Common myeloid progenitor, CD34-positive (primary cell): ENCODE results near the gene AP4E1.
A peak's percentile ranks its signal among the peaks of the same experiment; 100 is the strongest.

Experiments used
- CTCF ChIA-PET: fragments of 350-600 bp; sonication (Branson Sonifier 250); formaldehyde crosslinking; loops from one replicate; lab custom pipeline; 2021; ENCODE audit warnings: antibody characterized with exemption; lab: Charles Lee
- POLR2A ChIA-PET: fragments of 350-600 bp; sonication (Branson Sonifier 250); formaldehyde crosslinking; loops from one replicate; lab custom pipeline; 2021; ENCODE audit warnings: antibody characterized with exemption; lab: Charles Lee
- DNase-seq, 3 donors: peaks; one replicate each; pipeline versions ENCODE4 v3.0.0 to v3.0.0-alpha.2; 2013
- H3K27ac ChIP-seq, 2 experiments: 1 replicate in 1 of 2; 2 replicates in 1 of 2; pipeline ENCODE4 v1.7.0; 2013; ENCODE audit warnings: inconsistent platforms in 2 of 2, low read length in 2 of 2, mild to moderate bottlenecking in 2 of 2, low read depth in 1 of 2, moderate library complexity in 1 of 2; ENCODE audit not compliant: severe bottlenecking in 2 of 2, insufficient read depth in 1 of 2, poor library complexity in 1 of 2
- H3K27me3 ChIP-seq, 5 experiments: replicated peaks in 2 of 5; 1 replicate in 3 of 5; 2 replicates in 2 of 5; pipeline versions ENCODE4 v1.6.1 to v1.7.0; 2013; ENCODE audit warnings: low read length in 4 of 5, mild to moderate bottlenecking in 2 of 5, moderate library complexity in 2 of 5, inconsistent platforms in 1 of 5; ENCODE audit not compliant: insufficient read depth in 5 of 5, control insufficient read depth in 4 of 5
- H3K36me3 ChIP-seq, 4 experiments: 1 replicate in 2 of 4; 2 replicates in 2 of 4; pipeline versions ENCODE4 v1.6.1 to v1.7.0; 2013; ENCODE audit warnings: low read length in 3 of 4, control low read depth in 1 of 4, mild to moderate bottlenecking in 1 of 4; ENCODE audit not compliant: control insufficient read depth in 4 of 4, insufficient read depth in 4 of 4
- H3K4me1 ChIP-seq, 4 experiments: 1 replicate in 3 of 4; 2 replicates in 1 of 4; pipeline versions ENCODE4 v1.6.1 to v1.7.1; 2013; ENCODE audit warnings: low read length in 3 of 4, mild to moderate bottlenecking in 3 of 4, control low read depth in 1 of 4, inconsistent platforms in 1 of 4, moderate library complexity in 1 of 4; ENCODE audit not compliant: control insufficient read depth in 4 of 4, insufficient read depth in 4 of 4; ENCODE audit errors: control extremely low read depth in 1 of 4
- H3K4me3 ChIP-seq, 7 experiments: 1 replicate in 4 of 7; 2 replicates in 3 of 7; pipeline versions ENCODE4 v1.5.1 to v1.7.0; 2013; ENCODE audit warnings: mild to moderate bottlenecking in 7 of 7, low read length in 6 of 7, moderate library complexity in 6 of 7, inconsistent platforms in 2 of 7, low read depth in 2 of 7, control low read depth in 1 of 7; ENCODE audit not compliant: insufficient read depth in 4 of 7, control insufficient read depth in 1 of 7; ENCODE audit errors: extremely low read depth in 1 of 7
- H3K9me3 ChIP-seq, 5 experiments: 1 replicate in 4 of 5; 2 replicates in 1 of 5; pipeline versions ENCODE4 v1.6.1 to v1.7.1; 2013; ENCODE audit warnings: low read length in 4 of 5, mild to moderate bottlenecking in 2 of 5, inconsistent platforms in 1 of 5, low read depth in 1 of 5, moderate library complexity in 1 of 5; ENCODE audit not compliant: control insufficient read depth in 4 of 5, insufficient read depth in 2 of 5; ENCODE audit errors: control extremely low read depth in 1 of 5
- WGBS: methylation state at CpG from one replicate; pipeline ENCODE4 v1.1.5; 2013; ENCODE audit not compliant: insufficient coverage; 5-methylcytosine and 5-hydroxymethylcytosine counted together

Gene AP4E1

DNA sequence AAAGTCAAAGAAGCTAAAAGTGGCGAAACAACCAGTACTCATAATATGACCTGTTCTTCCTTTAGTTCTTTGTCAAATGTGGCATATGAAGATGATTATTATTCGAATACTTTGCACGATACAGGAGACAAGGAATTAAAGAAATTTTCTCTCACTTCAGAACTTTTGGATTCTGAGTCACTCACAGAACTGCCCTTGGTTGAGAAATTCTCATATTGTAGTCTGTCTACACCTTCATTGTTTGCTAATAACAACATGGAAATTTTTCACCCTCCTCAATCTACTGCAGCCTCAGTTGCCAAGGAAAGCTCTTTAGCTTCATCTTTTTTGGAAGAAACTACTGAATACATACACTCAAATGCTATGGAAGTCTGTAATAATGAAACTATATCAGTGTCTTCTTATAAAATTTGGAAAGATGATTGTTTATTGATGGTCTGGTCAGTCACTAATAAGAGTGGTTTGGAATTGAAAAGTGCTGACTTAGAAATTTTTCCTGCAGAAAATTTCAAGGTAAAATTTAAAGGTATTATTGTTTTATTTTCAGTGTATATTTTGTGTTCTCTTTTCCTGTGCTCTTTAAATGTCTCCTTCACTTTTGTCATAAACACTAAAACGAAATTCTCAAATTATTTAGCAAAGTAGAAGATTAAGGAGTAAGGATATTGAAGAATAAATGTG, 89.0 kb downstream of the AP4E1 start:
- CTCF ChIA-PET, result no interaction called here
- no peak for DNase-seq
- Histone ChIP-seq H3K27ac (no peak overlapping the region), H3K4me1 (no peaks in the 10 kb centered on the region), H3K4me3 (no peak overlapping the region), H3K36me3 (peaks cover 11 to 20% (median 15%) of the 10 kb centered on the region in 4 experiments), H3K27me3 (no peaks in the 10 kb centered on the region), H3K9me3 (peaks cover 0 to 2% (median 0%) of the 10 kb centered on the region in 5 experiments)
- WGBS, result 100% methylated on average over 3 of the region's 4 CpGs
- POLR2A ChIA-PET, result no interaction called here

DNA sequence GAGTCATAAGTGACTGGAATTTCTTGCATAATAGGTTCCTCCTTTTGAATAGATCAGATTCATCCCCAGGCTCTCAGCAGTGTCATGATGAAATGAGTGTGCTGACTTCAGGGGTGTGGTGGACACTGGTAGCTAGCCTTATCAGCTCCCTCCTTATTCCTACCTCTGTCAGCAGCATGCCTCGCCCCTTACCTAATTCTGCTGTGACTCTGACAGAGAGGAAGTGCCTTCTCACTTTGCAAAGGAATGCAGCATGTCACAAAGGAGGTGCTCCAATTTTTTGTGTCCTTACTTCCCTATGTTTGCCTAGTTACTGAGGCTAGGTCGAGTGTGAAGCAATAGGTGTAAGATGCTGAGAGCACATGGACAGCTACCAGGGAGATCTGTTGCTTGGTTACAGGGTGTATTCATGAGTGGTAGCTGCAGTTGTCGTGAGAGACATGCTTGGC, 95.6 kb downstream of the AP4E1 start:
- H3K4me1 ChIP-seq, result no peaks in the 10 kb centered on the region
- ChIA-PET CTCF (no interaction called here), POLR2A (no interaction called here)
- no peak overlapping the region for H3K27ac ChIP-seq
- peaks cover 0 to 8% (median 0%) of the 10 kb centered on the region in 5 experiments for H3K9me3 ChIP-seq
- H3K27me3 ChIP-seq, result no peaks in the 10 kb centered on the region
- no peak overlapping the region for H3K4me3 ChIP-seq
- DNase-seq, result peak in 2 of 3 donors; percentile 18 to 48
- 89% methylated on average over 3 of the region's 3 CpGs for WGBS
- peaks cover 2 to 17% (median 11%) of the 10 kb centered on the region in 4 experiments for H3K36me3 ChIP-seq

- no peaks in the 10 kb centered on the region for H3K27me3 ChIP-seq
- no peak overlapping the region for H3K4me3 ChIP-seq
- no peaks in the 10 kb centered on the region for H3K4me1 ChIP-seq
- ChIA-PET POLR2A (no interaction called here), CTCF (interaction anchor here (1.4 kb wide), 1 partner anchor 71 kb away, joined by 3 read pairs; no protein-coding TSS in a partner anchor)
- no peak for DNase-seq
- 100% methylated on average over 1 of the region's 1 CpG for WGBS
- H3K36me3 ChIP-seq, result peaks cover 2 to 12% (median 8%) of the 10 kb centered on the region in 4 experiments
- peaks cover 0 to 7% (median 0%) of the 10 kb centered on the region in 5 experiments for H3K9me3 ChIP-seq
- no peak overlapping the region for H3K27ac ChIP-seq
These were observed 98.0 kb downstream of the AP4E1 start for GRCh38 chr15:51006336-51006985.

- 100% methylated on average over 2 of the region's 4 CpGs for WGBS
- no peak for DNase-seq
- POLR2A ChIA-PET, result no interaction called here
- H3K36me3 ChIP-seq, result peaks cover 0 to 9% (median 4%) of the 10 kb centered on the region in 4 experiments
- H3K27me3 ChIP-seq, result no peaks in the 10 kb centered on the region
- H3K9me3 ChIP-seq, result peaks cover 0 to 6% (median 0%) of the 10 kb centered on the region in 5 experiments
- no peaks in the 10 kb centered on the region for H3K4me1 ChIP-seq
- CTCF ChIA-PET, result interaction anchor here (1.4 kb wide), 1 partner anchor 70 kb away, joined by 3 read pairs; no protein-coding TSS in a partner anchor
- no peak overlapping the region for H3K27ac ChIP-seq
- H3K4me3 ChIP-seq, result no peak overlapping the region
These were observed 98.7 kb downstream of the AP4E1 start for GRCh38 chr15:51007131-51007666.

DNA sequence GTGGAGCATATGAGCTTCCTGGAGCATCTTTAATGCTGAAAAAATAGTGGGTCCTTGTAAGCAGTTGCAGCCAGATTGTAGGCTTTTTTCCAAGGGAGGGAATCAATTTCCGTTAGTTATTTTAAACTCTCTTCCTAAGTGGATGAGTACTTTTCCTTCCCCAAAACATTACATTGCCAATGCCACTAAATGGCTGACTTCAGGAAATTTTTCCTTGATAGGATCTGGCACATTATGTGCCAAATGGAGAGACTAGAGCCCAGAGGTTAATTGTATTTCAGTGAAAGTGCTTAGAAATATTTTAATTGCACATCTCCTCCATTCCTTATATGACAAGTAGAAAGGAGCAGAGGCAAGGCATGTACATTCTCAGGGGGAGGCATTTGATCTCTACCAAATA, 102.7 kb downstream of the AP4E1 start:
- Histone ChIP-seq H3K9me3 (peaks cover 0 to 6% (median 0%) of the 10 kb centered on the region in 5 experiments), H3K27ac (no peak overlapping the region), H3K4me3 (no peak overlapping the region), H3K36me3 (peaks cover 0 to 2% (median 0%) of the 10 kb centered on the region in 4 experiments), H3K4me1 (no peaks in the 10 kb centered on the region), H3K27me3 (no peaks in the 10 kb centered on the region)
- no CpG with 5 or more reads among the region's 1 CpG for WGBS
- ChIA-PET POLR2A (no interaction called here), CTCF (no interaction called here)
- no peak for DNase-seq

DNA sequence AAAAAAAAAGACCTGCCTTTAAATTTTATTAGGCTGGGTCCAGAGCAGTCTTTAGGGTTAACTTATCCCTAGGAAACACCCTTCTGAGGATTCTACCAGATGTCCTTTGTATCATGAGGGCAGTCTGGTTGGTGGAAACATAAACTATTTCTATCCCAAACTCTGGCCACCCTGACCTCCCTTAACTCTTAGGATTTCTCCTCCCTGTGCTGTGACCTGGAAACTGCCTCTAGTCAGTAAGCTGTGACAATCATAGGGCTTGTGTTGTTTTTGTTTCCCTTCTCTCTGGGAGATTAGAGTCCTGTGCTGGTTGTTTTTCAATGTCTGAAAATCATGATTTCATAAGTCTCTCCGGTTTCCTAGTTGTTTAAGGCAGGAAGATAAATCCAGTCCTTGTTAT, 108.1 kb downstream of the AP4E1 start:
- Histone ChIP-seq H3K27me3 (no peaks in the 10 kb centered on the region), H3K9me3 (peaks cover 0 to 2% (median 0%) of the 10 kb centered on the region in 5 experiments), H3K4me1 (no peaks in the 10 kb centered on the region), H3K36me3 (no peaks in the 10 kb centered on the region), H3K27ac (no peak overlapping the region), H3K4me3 (no peak overlapping the region)
- no CpG with 5 or more reads among the region's 1 CpG for WGBS
- ChIA-PET POLR2A (no interaction called here), CTCF (no interaction called here)
- no peak for DNase-seq

DNA sequence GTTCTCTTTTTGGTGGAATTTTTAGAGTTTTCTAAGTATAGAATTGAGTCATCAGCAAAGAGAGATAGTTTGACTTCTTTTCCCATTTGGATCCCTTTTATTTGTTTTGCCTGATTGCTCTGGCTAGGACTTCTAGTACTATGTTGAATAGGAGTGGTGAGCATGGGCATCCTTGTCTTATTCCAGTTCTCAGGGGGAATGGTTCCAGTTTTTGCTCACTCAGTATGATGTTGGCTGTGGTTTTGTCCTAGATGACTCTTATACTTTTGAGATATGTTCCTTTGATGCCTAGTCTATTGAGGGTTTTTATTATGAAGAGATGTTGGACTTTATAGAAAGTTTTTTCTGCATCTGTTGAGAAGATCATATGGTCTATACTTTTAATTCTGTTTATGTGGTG, 113.7 kb downstream of the AP4E1 start:
- no peak for DNase-seq
- Histone ChIP-seq H3K9me3 (peaks cover 0 to 2% (median 0%) of the 10 kb centered on the region in 5 experiments), H3K27ac (no peak overlapping the region), H3K27me3 (no peaks in the 10 kb centered on the region), H3K4me3 (no peak overlapping the region), H3K4me1 (no peaks in the 10 kb centered on the region), H3K36me3 (no peaks in the 10 kb centered on the region)
- ChIA-PET CTCF (no interaction called here), POLR2A (no interaction called here)
